Measurements from ENCODE around the gene TNS3. TPM values are rescaled to one million over a fixed set of nuclear protein-coding genes. Genes with fewer than 3 reads are reported as not detected.

Gene TNS3
- total RNA-seq, 1 experiment from 2014 or later, result 9.5 TPM

- Histone ChIP-seq H2BK12ac (ENCODE audit: insufficient read length, low read depth, low read length) (no peak overlapping the region), H3K14ac (ENCODE audit: insufficient read depth, low read length) (no peak overlapping the region; the same call in 1 of the 2 replicates), H3K56ac (ENCODE audit: insufficient read length, low read depth, low read length) (no peak overlapping the region), H4K91ac (ENCODE audit: insufficient read length, low read depth, low read length) (no peak overlapping the region), H3K23me2 (ENCODE audit: insufficient read length, low read depth, low read length, poor library complexity, severe bottlenecking) (no peaks in the 10 kb centered on the region), H2BK20ac (ENCODE audit: low read depth, low read length, poor library complexity, severe bottlenecking) (no peak overlapping the region), H2BK15ac (ENCODE audit: low read depth, low read length) (no peak overlapping the region), H3K9ac (ENCODE audit: extremely low read depth, insufficient read length, low read length) (no peak overlapping the region), H4K5ac (ENCODE audit: insufficient read length, low read depth, low read length) (no peak overlapping the region), H2BK120ac (ENCODE audit: low read depth, low read length, poor library complexity, severe bottlenecking) (no peak overlapping the region), H3K18ac (ENCODE audit: insufficient read length, low read depth, low read length) (no peak overlapping the region), H3K23ac (ENCODE audit: insufficient read length, low read depth, low read length) (no peak overlapping the region), H3K79me1 (ENCODE audit: insufficient read depth, low read depth, low read length, poor library complexity, severe bottlenecking) (no peaks in the 10 kb centered on the region), H3K79me2 (ENCODE audit: insufficient read depth, low read length) (no peaks in the 10 kb centered on the region), H3K4me1 (ENCODE audit: insufficient read depth, low read length) (peaks cover 3% of the 10 kb centered on the region; the same call in 1 of the 2 replicates), H3K27me3 (ENCODE audit: insufficient read depth, low read length) (no peaks in the 10 kb centered on the region), H2AK5ac (ENCODE audit: insufficient read length, low read length) (no peak overlapping the region), H2BK5ac (ENCODE audit: insufficient read length, low read length) (no peak overlapping the region), H3K4ac (ENCODE audit: low read depth, low read length) (no peak overlapping the region), H3K4me2 (ENCODE audit: insufficient read depth, insufficient read length, low read length) (no peak overlapping the region), H2AFZ (ENCODE audit: low read length) (no peak overlapping the region), H4K8ac (replicated peaks; ENCODE audit: insufficient read length, low read depth, low read length) (no peak overlapping the region), H4K20me1 (ENCODE audit: control insufficient read depth, insufficient read depth, insufficient read length) (no peaks in the 10 kb centered on the region), H3K9me3 (ENCODE audit: control insufficient read depth, low read depth, low read length) (no peaks in the 10 kb centered on the region), H3K27ac (ENCODE audit: insufficient read length, low read depth, low read length) (no peak overlapping the region), H3T11ph (ENCODE audit: low read length) (no peak overlapping the region)
- no CpG with 5 or more reads among the region's 24 CpGs for WGBS (ENCODE audit: extremely low coverage, insufficient read length, low lambda C conversion rate)
- Mint-ChIP-seq H3K27me3 (ENCODE audit: low read depth) (peaks cover 82% of the 10 kb centered on the region), H3K27ac (no peak overlapping the region), H3K4me3 (no peak overlapping the region), H3K9me3 (peaks cover 0 to 3% of the 10 kb centered on the region in 2 experiments; a peak in 2 of 5 replicates), H3K4me1 (peaks cover 32 to 47% of the 10 kb centered on the region in 2 experiments), H3K36me3 (ENCODE audit: insufficient read depth in 1 of 3, low read depth in 3 of 3) (peaks cover 0 to 6% (median 0%) of the 10 kb centered on the region in 3 experiments; a peak in 4 of 7 replicates)
- no peak for DNase-seq
- TF ChIP-seq CTCF (conservative IDR thresholded peaks at IDR 0.05), result no peak
Observed at GRCh38 chr7:47490501-47491265, 91.2 kb downstream of the TNS3 start.
